Stimulated activated CD8-positive, alpha-beta memory T cell treated with anti-CD3 and anti-CD28 coated beads, Interleukin-4, amount 100 ng/mL, for 48 hours (primary cell): Measurements from ENCODE around the gene UNC5B.

Experiments used
- DNase-seq: peaks from one replicate; pipeline ENCODE4 v3.0.0-alpha.2; 2020

The UNC5B gene

DNA sequence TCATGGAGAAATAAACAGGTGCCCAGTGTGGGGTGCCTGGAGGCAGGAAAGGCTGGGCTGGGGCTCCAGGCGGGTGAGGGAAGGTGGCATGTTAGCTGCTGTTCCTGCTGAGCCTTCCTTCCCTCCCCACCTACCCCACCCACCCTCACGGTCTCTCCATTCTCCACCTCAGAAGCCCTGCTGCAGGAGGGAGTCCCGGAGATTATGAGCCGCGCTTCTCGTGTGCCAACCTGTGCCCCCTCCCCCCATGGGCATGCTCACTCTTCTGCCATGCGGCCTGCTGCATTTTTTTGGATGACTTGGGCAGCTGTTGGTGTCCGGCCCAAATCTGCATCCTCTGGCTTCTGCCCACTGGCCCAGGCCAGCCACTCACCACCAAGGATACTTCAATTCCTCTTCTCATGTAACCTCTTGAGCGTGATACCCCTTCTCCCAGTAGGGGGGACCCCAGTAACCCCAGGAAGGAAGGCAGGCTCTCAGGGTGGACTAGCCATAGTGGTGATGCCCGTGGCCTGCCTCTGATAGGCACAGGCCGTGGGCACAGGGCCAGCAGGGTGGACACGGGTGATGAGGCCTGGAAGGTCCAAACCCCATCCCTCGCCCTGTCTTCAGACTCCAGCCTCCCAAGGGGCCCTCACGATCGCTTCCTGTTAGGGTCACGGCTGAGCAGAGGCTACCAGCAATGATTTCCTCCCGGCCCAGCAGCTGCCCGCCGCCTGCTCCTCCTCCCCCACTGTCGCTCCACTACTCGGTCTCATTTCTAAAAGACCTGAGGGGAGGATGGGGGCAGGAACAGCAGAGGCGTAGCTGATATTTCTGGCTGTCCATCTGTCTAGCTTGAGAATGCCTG, 27.8 kb downstream of the UNC5B start:
- no peak for DNase-seq

DNA sequence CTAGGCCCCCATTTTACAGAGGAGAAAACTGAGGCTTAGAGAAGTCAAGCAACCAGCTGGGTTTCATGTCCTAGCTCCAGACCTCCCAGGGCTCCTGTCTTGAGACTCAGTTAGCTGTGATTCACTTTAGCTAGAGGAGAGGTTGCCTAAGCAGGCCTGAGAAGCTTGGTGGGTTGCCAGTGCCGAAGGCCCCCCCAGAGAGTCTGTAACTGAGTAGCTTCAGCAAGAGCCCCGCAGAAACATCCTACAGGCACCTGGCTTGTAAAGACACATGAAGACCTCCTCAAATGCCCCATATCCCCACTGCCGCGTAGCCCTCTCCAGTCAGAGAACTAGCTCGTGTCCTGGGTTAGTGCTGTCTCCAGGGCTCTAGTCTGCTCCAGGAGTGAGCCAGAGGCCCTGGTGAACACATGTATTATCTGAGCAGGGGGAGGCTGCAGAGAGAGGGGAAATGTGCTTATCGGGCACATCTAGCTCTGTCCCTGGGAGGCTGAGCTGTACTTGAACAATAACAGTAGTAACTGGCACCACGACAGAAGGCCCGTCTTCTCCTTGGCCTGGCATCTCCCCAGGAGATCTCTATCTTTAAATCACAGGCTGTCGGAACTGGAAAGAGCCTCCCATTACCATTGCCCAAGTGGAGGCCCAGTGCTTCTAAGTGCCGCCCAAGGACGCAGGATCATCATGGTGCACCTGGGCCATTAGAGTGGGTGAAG, 28.9 kb downstream of the UNC5B start:
- DNase-seq: no peak

DNA sequence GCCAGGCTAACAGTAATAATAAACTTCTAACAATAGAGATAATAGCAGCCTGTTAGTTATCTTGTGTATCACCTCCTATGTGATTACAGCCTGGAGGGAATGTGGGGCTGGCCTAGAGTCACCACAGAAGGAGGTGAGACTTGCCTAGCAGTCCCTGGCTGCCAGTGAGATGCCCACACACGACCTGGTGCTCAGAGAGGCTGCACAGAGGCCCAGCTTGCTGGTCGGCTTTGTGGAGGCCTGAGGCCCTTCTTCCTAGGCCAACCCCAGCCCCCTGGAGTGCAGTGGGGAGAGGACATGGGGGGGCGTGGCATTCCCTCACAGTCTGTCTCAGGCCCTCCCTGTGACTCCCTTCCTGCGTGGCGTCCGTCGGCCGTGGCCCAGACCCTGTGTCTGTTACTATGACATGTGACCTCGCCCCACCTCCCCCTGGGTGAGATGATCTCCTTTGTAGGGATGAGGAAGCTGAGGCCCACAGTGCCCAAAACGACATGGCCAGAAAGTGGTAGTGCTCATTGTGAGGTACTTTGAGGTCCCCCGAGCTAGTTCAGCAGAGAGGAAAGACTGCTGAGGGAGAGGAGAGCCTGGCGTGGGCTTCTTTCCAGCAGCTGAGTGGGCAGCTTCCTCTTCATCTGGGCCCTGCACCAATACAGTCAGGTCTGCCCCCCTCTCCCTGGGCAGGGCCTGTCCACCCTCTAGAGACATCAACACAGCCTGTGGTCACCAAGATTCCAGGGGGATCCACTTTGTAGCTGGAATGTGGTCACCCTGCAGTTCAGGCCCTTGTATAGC, 29.7 kb downstream of the UNC5B start:
- no peak for DNase-seq

DNA sequence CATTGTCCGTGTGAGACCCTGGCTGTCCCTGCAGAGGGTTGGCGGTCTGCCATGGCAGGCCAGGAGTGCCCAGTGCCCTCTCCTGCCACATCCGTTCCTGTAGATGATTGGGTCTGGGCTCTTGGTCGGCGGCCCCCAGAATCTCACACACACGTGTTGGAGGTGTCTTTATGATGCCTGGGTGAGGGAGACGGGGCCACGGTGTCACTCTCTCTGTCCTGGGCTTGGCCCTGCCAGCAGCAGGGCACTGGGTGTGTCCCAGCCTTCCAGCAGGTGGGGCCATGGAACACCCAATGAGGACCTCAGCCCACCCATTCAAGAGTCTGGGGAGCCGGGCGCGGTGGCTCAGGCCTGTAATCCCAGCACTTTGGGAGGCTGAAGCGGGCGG, 30.2 kb downstream of the UNC5B start:
- no peak for DNase-seq

DNA sequence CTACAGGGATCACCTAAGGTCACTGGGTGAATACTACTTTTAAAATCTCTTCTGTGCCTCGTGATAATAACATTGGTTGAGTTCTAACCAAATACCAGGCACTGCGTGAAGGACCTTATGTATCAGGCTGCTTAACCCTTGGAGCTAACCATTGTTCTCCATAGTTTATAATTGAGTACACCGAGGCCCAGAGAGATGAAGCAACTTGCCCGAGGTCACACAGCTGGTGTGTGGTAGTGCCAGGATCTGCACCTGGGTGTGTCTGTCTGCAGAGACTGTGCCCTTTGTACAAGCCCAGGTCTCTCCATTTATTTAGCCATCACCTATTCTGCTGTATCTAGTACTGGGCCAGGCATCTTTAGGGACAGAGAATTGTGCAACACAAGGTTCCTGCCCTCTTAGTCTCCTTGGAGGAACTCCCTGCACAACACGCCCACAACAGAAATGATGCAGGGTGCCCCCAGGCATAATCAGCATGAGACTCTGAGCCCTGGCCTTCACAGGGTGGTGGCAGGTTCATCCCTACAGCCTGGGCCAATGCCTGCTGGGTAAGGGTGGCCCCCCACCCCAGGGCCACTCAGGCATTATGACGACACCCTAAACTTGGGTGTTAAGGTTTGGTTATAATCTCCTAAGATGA, 31.5 kb downstream of the UNC5B start:
- DNase-seq: no peak

DNA sequence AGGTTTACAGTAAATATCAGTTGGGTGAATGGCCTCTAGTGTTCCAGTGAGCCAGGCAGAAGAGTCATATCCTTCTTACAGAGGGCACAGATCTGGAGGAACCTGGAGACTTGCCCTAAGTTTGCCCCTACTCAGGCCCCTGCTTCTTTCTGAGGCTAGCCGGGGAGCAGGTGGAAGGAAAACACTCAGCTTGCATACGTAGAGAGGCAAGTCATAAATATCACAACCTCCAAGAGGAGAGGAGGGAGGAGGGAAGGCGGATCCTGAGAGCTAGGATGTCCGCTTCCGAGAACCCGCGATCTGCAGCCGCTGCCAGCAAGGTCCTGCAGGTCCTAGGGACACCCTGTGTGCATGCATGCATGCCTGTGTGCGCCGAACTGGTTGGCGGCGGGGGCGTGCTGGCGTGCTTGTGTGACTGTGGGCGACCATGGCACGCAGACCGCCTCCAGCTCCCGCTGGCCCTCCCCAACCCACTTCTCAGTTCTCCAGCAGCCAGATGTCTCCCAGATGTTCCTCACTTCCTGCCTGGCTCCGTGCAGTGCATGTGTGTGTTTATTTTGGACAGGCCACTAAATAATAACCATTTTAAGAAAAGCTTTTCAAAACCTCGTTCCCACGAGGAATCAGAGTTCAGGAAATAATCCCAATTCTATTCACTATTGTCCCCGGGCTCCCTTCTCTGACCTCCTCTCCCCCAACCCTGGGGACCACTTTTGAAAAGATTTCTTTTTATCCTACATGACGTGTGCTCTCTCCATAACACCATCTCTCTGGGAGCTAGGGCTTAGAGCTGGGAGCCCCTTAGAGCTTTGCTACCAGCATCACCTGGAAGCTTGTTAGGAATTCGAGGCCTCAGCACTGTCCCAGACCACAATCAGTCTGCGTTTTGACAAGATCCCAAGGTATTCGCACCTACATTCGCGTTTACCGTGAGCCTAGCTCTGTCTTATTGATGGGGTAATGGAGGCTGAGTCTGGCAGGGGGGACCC, 32.4 kb downstream of the UNC5B start:
- no peak for DNase-seq

DNA sequence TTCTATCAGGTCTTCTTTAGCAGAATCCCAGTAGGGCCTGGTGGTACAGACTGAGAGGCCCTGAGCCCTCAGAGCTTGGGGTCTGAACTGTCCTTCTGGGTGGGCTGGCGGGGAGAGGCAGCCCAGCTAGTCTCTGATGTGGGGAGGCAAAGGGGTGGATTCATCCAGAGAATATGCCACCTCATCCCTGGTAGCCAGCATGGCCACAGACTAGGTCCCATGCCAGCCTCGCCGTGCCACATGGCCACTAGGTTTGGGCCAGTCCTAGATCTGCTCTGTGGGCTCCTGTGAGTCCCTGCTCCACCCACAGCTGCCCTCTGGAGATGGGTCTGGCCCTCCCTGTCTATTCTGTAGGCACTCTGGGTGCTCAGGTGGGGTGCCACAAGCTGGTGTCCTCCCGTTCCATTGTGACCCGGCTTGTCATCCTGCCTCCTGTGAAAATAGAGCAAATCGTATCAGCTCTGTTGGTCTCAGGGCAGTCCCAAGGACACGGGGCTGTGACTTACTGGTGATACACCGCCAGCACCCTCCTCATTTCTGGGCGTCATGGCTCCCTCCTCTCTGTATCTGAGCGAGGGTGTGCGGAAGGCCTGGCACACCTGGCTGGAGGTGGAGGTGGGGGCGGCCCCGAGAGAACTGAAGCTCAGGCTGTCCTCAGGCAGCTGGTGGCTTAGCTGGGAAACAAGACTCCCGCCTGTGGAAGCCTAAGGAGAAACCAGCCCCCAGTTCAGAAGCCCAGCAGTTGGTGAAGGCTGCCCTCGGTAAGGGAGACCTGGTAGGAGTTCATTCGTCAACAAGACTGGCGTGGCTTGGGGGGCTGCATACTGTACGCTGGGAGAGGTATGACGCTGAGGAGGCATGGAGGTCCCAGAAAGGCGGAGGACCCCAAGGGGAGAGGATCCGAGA, 33.3 kb downstream of the UNC5B start:
- DNase-seq: no peak

DNA sequence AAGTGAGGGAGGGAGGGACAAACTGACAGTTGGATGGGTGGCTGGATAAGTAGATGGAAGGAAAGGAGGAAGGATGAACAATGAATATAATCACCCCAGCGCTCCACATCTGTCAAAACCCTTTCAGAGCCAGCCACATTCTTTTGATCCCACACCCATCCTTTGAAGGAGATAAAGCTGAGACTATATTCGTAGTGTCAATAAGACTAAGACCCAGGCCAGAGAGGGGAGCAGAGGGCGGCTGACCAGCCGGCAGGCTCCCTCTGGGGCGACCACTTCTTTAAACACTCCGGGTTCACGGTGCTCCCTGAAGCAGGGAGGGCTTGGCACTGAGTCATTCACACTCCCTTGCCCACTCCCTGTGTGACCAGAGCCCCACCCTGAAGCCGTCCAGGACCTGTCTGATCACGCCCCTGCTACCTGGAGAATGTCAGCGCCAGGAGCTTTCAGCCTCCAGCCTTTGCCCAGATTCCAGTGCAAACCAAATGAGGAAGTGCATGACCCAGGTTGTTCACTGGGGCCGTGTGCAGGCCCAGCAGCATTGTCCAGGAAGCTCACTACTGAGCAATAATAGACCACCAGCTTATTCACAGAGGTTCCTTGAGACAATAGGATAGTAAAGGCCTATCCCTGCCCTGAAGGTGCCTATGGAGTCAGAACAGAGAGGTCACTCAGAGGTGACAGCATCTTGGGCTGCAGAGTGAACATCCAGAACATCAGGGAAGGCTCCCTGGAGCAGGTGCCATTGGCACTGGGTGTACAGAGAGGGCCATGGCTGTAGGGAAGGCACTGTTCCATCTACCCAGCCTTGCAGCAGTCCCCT, 34.4 kb downstream of the UNC5B start:
- DNase-seq: no peak

DNA sequence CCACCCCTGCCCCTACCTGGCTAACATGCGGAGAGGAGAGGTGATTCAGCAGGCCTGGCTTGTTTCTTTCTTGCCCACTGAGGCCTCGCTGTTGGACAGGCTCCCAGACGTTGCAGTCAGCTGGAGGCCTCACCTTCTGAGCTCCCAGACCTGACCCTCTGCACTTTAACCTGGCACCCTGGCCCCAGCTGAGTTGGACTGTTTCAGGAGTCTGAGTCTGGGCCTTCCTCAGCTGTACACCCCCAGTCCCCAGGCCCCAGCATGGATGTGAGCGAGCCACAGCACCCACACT, 35.0 kb downstream of the UNC5B start:
- DNase-seq: no peak

DNA sequence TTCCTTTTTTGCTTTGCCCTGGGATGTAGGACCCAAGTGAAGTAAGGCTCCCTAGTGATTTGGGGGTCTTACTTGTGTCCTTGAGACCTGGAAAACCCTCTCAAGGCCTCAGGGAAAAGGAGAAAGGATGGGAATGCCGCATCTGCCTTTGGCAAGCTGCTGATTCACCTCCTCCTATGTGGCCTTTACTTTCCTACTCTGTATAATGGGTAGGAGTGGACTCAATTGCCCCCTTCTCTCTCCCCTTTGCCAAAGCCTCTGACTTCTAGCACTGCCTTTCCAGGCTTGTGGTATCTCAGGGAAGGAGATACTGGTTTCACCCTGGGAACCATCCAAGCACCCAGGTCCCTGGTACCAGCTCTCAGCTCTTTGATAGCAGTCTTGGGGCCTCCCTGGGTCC, 35.4 kb downstream of the UNC5B start:
- no peak for DNase-seq

DNA sequence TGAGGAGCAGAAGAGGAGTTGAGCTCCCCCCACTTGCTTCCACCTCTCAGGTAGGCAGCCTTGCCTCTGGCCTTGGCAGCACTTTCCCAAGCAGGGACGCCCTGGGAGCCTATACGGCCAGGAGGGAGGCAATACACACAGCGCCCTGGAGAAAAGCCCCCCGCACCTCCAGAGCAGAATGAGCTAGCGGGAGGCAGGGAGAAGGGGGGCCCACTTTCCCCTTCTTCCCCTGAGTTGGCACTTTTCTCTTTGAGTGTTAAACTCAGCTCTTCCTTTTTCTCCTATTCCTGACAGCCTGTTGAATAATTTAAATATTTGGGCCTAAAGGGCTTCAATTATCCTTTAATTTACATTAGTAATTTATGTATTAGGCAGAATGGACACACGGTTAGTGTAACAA, 35.8 kb downstream of the UNC5B start:
- no peak for DNase-seq

DNA sequence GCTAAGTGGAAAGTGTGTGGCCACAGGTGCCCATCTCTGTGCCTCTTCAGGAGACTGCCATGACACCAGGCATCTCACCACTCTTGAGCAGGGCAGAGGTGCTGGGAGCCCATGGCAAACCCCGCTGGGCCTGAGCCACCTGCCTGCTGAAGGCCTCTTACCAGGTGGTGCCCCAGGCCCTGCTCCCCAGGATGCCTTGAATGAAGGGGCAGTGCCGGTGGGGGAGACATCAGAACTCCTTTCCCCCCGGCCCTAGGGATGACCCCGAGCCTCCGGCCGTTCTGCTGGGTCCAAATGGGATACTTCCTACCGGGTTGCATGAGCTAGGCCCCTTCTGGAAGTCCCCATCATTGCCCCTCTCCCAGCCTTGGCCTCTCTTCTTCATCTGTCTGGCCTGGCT, 37.6 kb downstream of the UNC5B start:
- DNase-seq: no peak

DNA sequence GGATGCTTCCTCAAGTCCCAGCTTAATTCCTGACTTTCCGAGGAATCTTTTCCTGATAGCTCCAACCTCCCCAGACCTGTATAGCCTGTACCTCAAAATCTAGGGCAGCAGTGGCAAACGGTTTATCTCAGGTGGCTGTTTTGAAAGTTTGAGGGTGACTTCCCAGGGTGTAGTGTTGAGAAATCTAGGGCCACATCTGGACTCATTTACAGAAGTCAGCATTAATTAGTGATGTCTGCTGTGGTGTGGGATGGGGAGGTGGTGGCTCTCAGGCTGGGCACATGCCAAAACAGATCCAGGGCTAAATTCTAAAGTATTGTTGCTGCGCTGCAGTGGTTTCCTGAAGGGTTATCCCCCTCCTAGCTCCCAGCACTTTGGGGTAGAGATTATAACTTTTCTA, 38.0 kb downstream of the UNC5B start:
- DNase-seq: no peak

DNA sequence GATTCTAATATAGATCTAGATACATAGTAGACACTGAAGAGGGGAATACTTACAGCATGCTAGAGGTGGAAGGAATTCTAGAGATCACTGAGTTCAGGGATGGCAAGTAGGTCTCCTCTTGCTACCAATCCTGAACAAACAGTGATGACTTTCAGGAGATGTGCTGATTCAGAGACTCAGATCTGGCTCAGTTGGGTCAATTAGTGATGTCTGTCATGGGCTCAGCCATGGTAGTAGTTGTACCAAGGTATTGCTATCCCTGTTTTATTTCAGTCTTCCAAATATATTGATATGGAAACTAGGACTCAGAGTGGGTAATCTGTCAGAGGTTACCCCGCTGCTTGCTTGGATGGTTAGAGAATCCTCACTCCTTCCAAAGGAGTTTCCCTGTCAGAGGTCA, 38.5 kb downstream of the UNC5B start:
- DNase-seq: no peak

DNA sequence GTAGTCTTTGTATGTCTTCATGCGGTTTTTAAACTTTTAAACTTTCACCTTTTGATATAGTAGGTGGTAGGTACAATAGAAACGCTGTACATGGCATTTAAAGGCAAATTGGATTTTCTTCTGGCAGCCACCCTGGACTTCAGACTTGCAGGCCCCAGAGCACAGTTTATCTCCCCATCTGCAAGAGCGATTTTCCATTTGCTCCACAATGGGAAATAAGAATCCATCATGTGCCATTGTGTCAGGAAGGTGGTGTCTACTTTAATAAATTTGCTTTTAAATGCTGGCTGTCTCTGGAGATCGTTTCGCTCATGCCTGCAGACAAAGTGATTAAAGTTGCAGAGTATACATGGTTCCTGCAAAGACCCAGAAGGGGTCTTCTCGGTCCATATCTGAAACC, 38.9 kb downstream of the UNC5B start:
- DNase-seq: no peak

DNA sequence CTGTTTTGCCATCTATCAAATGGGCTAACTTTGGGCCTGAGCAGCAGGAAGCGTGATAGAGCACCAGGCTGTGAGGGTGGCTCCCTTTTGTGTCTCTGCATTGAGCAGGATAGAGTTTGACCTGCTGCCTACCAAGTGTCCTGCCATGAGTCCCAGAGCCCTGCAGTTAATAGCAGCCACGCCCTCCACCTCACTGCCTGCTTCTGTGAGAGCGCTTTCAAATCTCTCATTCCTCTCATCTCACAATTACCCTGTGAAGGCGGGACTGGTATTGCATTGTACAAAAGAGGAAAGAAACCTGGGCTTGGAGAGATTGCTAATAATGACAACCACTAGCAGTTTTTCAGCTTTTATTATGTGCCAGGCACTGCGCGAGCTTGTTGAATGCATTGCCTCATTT, 39.9 kb downstream of the UNC5B start:
- no peak for DNase-seq

DNA sequence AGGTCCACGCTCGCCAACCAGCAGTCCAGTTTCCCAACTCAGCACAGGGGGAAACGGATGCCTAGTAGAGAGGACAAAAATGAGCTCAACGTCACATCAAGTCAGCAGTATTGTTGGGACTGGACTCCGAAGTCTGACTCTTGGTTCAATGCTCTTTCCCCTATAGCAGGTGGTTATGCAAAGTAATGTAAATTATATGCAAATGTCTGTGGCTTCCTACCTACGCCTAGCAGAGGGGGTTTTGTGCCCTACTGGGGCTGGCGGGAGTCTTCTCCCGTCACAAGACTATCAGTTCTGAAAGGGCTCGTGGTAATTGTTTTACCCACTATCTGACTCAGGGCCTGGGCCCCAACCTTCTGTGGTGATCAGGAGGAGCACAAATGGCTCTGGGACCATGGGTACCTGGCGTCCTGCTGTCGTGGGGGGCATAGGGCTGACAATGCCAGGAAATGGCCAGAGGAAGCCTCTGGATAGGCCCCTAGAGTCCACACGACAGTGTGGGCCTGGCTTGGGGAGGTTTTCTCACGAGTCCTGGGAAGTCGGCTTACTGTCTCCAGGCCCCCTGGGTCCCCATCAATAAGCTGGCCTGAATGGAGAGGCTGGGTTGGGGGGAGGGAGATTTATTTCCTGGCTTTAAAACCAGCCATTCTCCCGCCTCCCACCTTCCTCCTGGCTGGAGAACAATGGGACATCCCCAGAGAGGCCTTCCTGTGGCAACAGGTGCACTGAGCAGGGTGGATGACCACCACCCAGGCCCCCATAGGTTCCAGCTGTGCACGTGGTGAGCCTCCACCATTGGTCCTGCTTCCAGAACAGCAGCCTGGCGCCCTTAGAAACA, 41.8 kb downstream of the UNC5B start:
- DNase-seq: no peak

DNA sequence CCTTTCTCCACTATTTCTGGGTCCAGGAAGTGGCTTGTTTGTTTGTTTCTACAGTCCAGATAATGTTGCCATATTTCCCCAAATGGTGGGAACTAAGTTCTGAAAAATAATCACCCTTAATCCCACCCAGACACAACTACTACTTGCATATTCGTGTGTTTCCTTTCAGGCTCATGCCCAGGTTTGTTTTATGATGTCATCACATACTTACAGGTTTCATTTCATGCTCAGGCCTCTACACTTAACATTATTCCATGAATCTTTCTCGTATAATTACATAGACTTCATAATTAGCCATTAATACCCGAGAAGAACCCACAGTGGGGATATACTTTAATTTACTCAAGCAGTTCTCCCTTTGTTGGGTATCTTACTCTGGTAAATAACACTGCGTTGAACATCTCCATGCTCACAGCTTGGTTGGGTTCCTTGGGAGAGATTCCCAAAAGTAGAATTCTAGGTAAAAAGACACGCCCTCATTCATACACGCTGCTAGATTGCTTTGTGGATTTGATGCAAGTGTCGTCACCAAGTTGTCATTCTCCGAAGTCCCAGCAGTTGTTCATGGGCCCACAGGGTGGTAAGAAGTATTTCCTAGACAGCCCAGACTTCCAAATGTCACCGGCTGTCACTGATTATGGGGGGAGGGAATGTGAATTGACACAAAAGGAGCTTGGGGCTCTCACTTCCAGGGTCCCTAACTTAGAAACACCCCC, 42.6 kb downstream of the UNC5B start:
- no peak for DNase-seq

DNA sequence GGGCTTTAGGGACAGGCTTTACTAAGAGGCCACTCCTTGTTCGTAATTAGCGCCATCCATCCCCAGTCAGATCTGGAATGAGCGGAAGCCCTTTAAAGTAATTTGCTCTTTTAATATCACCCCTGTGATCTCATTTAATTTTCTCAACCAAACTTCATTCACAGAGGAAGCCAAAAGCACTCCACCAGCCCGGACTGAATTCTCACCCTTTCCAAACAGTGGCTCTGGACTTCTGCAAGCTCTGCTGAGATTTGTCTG, 43.1 kb downstream of the UNC5B start:
- no peak for DNase-seq
